ENCODE measurements around the gene TTLL6. TPM values are rescaled to one million over a fixed set of nuclear protein-coding genes. Genes with fewer than 3 reads are reported as not detected.
"Not testable (repeated sequence)": the region's sequence is repeated elsewhere in the genome, so short reads cannot be mapped to it uniquely, and the experiment has no call there.

TTLL6 gene
- total RNA-seq (2014; rRNA removed; shearing (Covaris generic); ENCODE audit: low replicate concordance): 0.34 TPM in 1 of 2 replicates, not detected in the other

- peak; percentile 97 for DNase-seq (ENCODE audit: low read depth)
- in situ Hi-C loops (cut with HindIII; ENCODE audit: low pct_unique_long_range_greater_than_20kb, low sequenced_read_pairs): loop anchor here (10.0 kb wide), 1 partner anchor 68 kb away; no protein-coding TSS in a partner anchor
Observed at GRCh38 chr17:48816774-48817590, at the start of gene TTLL6. Gene TTLL6 (minus strand): TSS chr17:48817229. CDS start chr17:48817072, 157 bp downstream.

- no peak for DNase-seq (ENCODE audit: low read depth)
- in situ Hi-C loops (cut with HindIII; ENCODE audit: low pct_unique_long_range_greater_than_20kb, low sequenced_read_pairs): no loop called here
Observed at GRCh38 chr17:48860456-48860855, 43.4 kb upstream of the TTLL6 start.

- in situ Hi-C loops (cut with HindIII; ENCODE audit: low pct_unique_long_range_greater_than_20kb, low sequenced_read_pairs): no loop called here
- DNase-seq (ENCODE audit: low read depth): no peak
Observed at GRCh38 chr17:48860034-48860433, 43.0 kb upstream of the TTLL6 start.

GRCh38 chr17:48856122-48856821 is 39.2 kb upstream of the TTLL6 start:
- no peak for DNase-seq (ENCODE audit: low read depth)
- in situ Hi-C loops (cut with HindIII; ENCODE audit: low pct_unique_long_range_greater_than_20kb, low sequenced_read_pairs): no loop called here

GRCh38 chr17:48854774-48855476 is 37.9 kb upstream of the TTLL6 start:
- DNase-seq (ENCODE audit: low read depth): no peak
- in situ Hi-C loops (cut with HindIII; ENCODE audit: low pct_unique_long_range_greater_than_20kb, low sequenced_read_pairs): no loop called here

- DNase-seq (ENCODE audit: low read depth): no peak
- in situ Hi-C loops (cut with HindIII; ENCODE audit: low pct_unique_long_range_greater_than_20kb, low sequenced_read_pairs): no loop called here
Observed at GRCh38 chr17:48850792-48851323, 33.8 kb upstream of the TTLL6 start.

GRCh38 chr17:48843187-48843900 is 26.3 kb upstream of the TTLL6 start:
- no peak for DNase-seq (ENCODE audit: low read depth)
- in situ Hi-C loops (cut with HindIII; ENCODE audit: low pct_unique_long_range_greater_than_20kb, low sequenced_read_pairs): no loop called here

GRCh38 chr17:48842746-48843145 is 25.7 kb upstream of the TTLL6 start:
- in situ Hi-C loops (cut with HindIII; ENCODE audit: low pct_unique_long_range_greater_than_20kb, low sequenced_read_pairs): no loop called here
- no peak for DNase-seq (ENCODE audit: low read depth)

GRCh38 chr17:48841395-48841831 is 24.4 kb upstream of the TTLL6 start:
- in situ Hi-C loops (cut with HindIII; ENCODE audit: low pct_unique_long_range_greater_than_20kb, low sequenced_read_pairs): no loop called here
- no peak for DNase-seq (ENCODE audit: low read depth)

GRCh38 chr17:48840441-48840840 is 23.4 kb upstream of the TTLL6 start:
- no peak for DNase-seq (ENCODE audit: low read depth)
- in situ Hi-C loops (cut with HindIII; ENCODE audit: low pct_unique_long_range_greater_than_20kb, low sequenced_read_pairs): no loop called here

- DNase-seq (ENCODE audit: low read depth); in situ Hi-C loops (cut with HindIII; ENCODE audit: low pct_unique_long_range_greater_than_20kb, low sequenced_read_pairs): not testable (repeated sequence)
Observed at GRCh38 chr17:48837458-48837857, 20.4 kb upstream of the TTLL6 start.

- no peak for DNase-seq (ENCODE audit: low read depth)
- in situ Hi-C loops (cut with HindIII; ENCODE audit: low pct_unique_long_range_greater_than_20kb, low sequenced_read_pairs): no loop called here
Observed at GRCh38 chr17:48835971-48836370, 18.9 kb upstream of the TTLL6 start.

GRCh38 chr17:48834973-48835372 is 17.9 kb upstream of the TTLL6 start:
- in situ Hi-C loops (cut with HindIII; ENCODE audit: low pct_unique_long_range_greater_than_20kb, low sequenced_read_pairs): no loop called here
- DNase-seq (ENCODE audit: low read depth): no peak

- in situ Hi-C loops (cut with HindIII; ENCODE audit: low pct_unique_long_range_greater_than_20kb, low sequenced_read_pairs): no loop called here
- no peak for DNase-seq (ENCODE audit: low read depth)
Observed at GRCh38 chr17:48831549-48831883, 14.5 kb upstream of the TTLL6 start.

GRCh38 chr17:48830840-48831548 is 14.0 kb upstream of the TTLL6 start, which contains the start of gene CALCOCO2:
Gene CALCOCO2 (plus strand): TSS chr17:48831035. CDS start chr17:48841708, 10,673 bp downstream.
- in situ Hi-C loops (cut with HindIII; ENCODE audit: low pct_unique_long_range_greater_than_20kb, low sequenced_read_pairs): no loop called here
- peak; percentile 92 for DNase-seq (ENCODE audit: low read depth)

- in situ Hi-C loops (cut with HindIII; ENCODE audit: low pct_unique_long_range_greater_than_20kb, low sequenced_read_pairs): no loop called here
- DNase-seq (ENCODE audit: low read depth): no peak
Observed at GRCh38 chr17:48825446-48826381, 8.7 kb upstream of the TTLL6 start.

All from Caki2 (cell line).